ENCODE results near the gene OBP2A. TPM values are rescaled to one million over a fixed set of nuclear protein-coding genes. Genes with fewer than 3 reads are reported as not detected.

The OBP2A gene
- total and polyA plus RNA-seq, 2 of the 8 experiments (the other 6 are each of a cell fraction or from before 2014, with no cell fraction given), result not detected

GRCh38 chr9:135582541-135582940, 36.6 kb downstream of the OBP2A start:
- Histone ChIP-seq H2BK12ac (ENCODE audit: low read depth, low read length) (no peak overlapping the region), H3K4ac (replicated peaks; ENCODE audit: insufficient read length, low read depth, low read length) (no peak overlapping the region), H3K14ac (ENCODE audit: insufficient read length) (no peak overlapping the region), H4K5ac (ENCODE audit: insufficient read length, low read depth, low read length) (no peak overlapping the region), H4K20me1 (replicated peaks in 1 of 2; ENCODE audit: control insufficient read depth in 1 of 2, insufficient read depth in 2 of 2, low read length in 2 of 2) (no peaks in the 10 kb centered on the region), H3K27me3 (replicated peaks in 1 of 4; ENCODE audit: control insufficient read depth in 3 of 4, extremely low read depth in 1 of 4, insufficient read depth in 3 of 4, low read length in 3 of 4) (no peaks in the 10 kb centered on the region), H3K9me3 (ENCODE audit: insufficient read depth in 2 of 2, low read depth in 1 of 2, low read length in 1 of 2) (peaks cover 2 to 3% of the 10 kb centered on the region in 2 experiments; a peak in 1 of 4 replicates), H2BK20ac (ENCODE audit: low read length) (no peak overlapping the region), H3K23ac (ENCODE audit: insufficient read length) (no peak overlapping the region), H3K79me2 (ENCODE audit: control insufficient read depth in 1 of 2, insufficient read depth in 2 of 2, low read length in 2 of 2) (no peaks in the 10 kb centered on the region), H2BK15ac (ENCODE audit: low read length) (no peak overlapping the region), H3K27ac (ENCODE audit: low read depth, low read length) (no peak overlapping the region), H3K18ac (ENCODE audit: extremely low read depth, low read length) (no peak overlapping the region), H2BK120ac (replicated peaks; ENCODE audit: low read depth, low read length) (no peak overlapping the region), H3K56ac (replicated peaks; ENCODE audit: insufficient read length, low read depth, low read length) (no peak overlapping the region), H3K4me2 (ENCODE audit: insufficient read depth in 1 of 2, low read depth in 2 of 2, low read length in 2 of 2) (no peak overlapping the region), H2BK5ac (ENCODE audit: low read depth, low read length) (no peak overlapping the region), H3K36me3 (ENCODE audit: control insufficient read depth in 2 of 4, insufficient read depth in 4 of 4, low read length in 3 of 4) (no peaks in the 10 kb centered on the region), H3K23me2 (ENCODE audit: low read depth, low read length) (peaks cover 15% of the 10 kb centered on the region; the same call in 1 of the 2 replicates), H2AFZ (ENCODE audit: low read length) (no peak overlapping the region), H3K4me1 (replicated peaks in 1 of 4; ENCODE audit: control insufficient read depth in 3 of 4, insufficient read depth in 4 of 4, low read length in 3 of 4) (no peaks in the 10 kb centered on the region), H4K91ac (replicated peaks; ENCODE audit: insufficient read length, low read length) (no peak overlapping the region), H3K79me1 (ENCODE audit: low read depth, low read length) (no peaks in the 10 kb centered on the region), H2AK5ac (ENCODE audit: low read depth, low read length) (no peak overlapping the region), H3K4me3 (ENCODE audit: extremely low read depth in 1 of 4, insufficient read depth in 2 of 4, low read depth in 3 of 4, low read length in 4 of 4) (no peak overlapping the region), H4K8ac (ENCODE audit: extremely low read depth, insufficient read depth, low read length) (no peak overlapping the region), H3K9ac (replicated peaks in 1 of 4; ENCODE audit: extremely low read depth in 1 of 4, low read depth in 3 of 4, low read length in 3 of 4) (no peak overlapping the region)
- 90% methylated on average over 14 of the region's 14 CpGs; no CpG with 5 or more reads in 1 of the 2 experiments for WGBS, 2 experiments (ENCODE audit: extremely low coverage in 1 of 2, insufficient coverage in 1 of 2, insufficient read length in 1 of 2, insufficient replicate concordance in 2 of 2, low coverage in 1 of 2, low lambda C conversion rate in 2 of 2, missing lambda C conversion rate in 1 of 2)
- POLR2A ChIA-PET (ENCODE audit: partially characterized antibody), result no interaction called here
- CTCF ChIA-PET (ENCODE audit: partially characterized antibody), result interaction anchor here (1.0 to 2.1 kb wide), 3 partner anchors 19 to 78 kb away, joined by 4 to 12 read pairs (median 11); no protein-coding TSS in a partner anchor
- DNase-seq (ENCODE audit: low read depth in 1 of 2, low spot score in 2 of 2) (peak in 1 of 2 experiments; percentile 33), FAIRE-seq (no peak)
- TF ChIP-seq RAD21 (IDR thresholded peaks at IDR 0.05 in 1 of 2, conservative IDR thresholded peaks at IDR 0.05 in 1 of 2; ENCODE audit: low read depth in 2 of 2, low read length in 2 of 2), result no peak
- TF ChIP-seq HDAC6 (IDR thresholded peaks at IDR 0.05; ENCODE audit: low read depth, low read length), result no peak
- TF ChIP-seq, protein P1, sequence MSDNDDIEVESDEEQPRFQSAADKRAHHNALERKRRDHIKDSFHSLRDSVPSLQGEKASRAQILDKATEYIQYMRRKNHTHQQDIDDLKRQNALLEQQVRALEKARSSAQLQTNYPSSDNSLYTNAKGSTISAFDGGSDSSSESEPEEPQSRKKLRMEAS (IDR thresholded peaks at IDR 0.05), result no peak
- no peak for TF ChIP-seq TCF12 (IDR thresholded peaks at IDR 0.05; ENCODE audit: low read depth, low read length)
- TF ChIP-seq CHD2 (IDR thresholded peaks at IDR 0.05; ENCODE audit: low read length), result no peak
- no peak for TF ChIP-seq MAFK (IDR thresholded peaks at IDR 0.05; ENCODE audit: low read depth, low read length)
- TF ChIP-seq KDM1A (IDR thresholded peaks at IDR 0.05; ENCODE audit: borderline replicate concordance, low read length), result no peak
- no peak for TF ChIP-seq KDM4A (IDR thresholded peaks at IDR 0.05; ENCODE audit: low read depth, low read length, severe bottlenecking)
- TF ChIP-seq BACH1 (IDR thresholded peaks at IDR 0.05; ENCODE audit: low read length), result no peak
- no peak for TF ChIP-seq EGR1 (IDR thresholded peaks at IDR 0.05; ENCODE audit: borderline replicate concordance, low read depth, low read length)
- no peak for TF ChIP-seq SIRT6 (IDR thresholded peaks at IDR 0.05; ENCODE audit: low read length)
- TF ChIP-seq, protein P2, sequence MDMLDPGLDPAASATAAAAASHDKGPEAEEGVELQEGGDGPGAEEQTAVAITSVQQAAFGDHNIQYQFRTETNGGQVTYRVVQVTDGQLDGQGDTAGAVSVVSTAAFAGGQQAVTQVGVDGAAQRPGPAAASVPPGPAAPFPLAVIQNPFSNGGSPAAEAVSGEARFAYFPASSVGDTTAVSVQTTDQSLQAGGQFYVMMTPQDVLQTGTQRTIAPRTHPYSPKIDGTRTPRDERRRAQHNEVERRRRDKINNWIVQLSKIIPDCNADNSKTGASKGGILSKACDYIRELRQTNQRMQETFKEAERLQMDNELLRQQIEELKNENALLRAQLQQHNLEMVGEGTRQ (IDR thresholded peaks at IDR 0.05; ENCODE audit: low read length), result no peak
- TF ChIP-seq ZNF274 (IDR thresholded peaks at IDR 0.05; ENCODE audit: borderline replicate concordance, extremely low read depth, low read length), result no peak
- no peak for TF ChIP-seq CREB1 (IDR thresholded peaks at IDR 0.05)

Data from H1 (cell line).